Osteoblast (primary cell): Measurements from ENCODE around the gene CTRB2. TPM values are rescaled to one million over a fixed set of nuclear protein-coding genes. Genes with fewer than 3 reads are reported as not detected.

Experiments used
- DNase-seq: peaks from one replicate; pipeline ENCODE4 v3.0.0; 2011; ENCODE audit warnings: low spot score, mixed read lengths; ENCODE audit not compliant: insufficient read length; ENCODE audit errors: missing footprints
- H2AFZ ChIP-seq: 2 replicates; pipeline ENCODE4 v1.6.0; 2011; ENCODE audit warnings: mild to moderate bottlenecking, low read length
- H3K27ac ChIP-seq: 2 replicates; pipeline ENCODE4 v1.5.1; 2011; ENCODE audit warnings: mild to moderate bottlenecking, low read depth, low read length, moderate library complexity
- H3K27me3 ChIP-seq: 2 replicates; pipeline ENCODE4 v1.6.0; 2012; ENCODE audit warnings: mild to moderate bottlenecking, control low read depth, inconsistent platforms, low read length, moderate library complexity; ENCODE audit not compliant: insufficient read depth
- H3K36me3 ChIP-seq: 2 replicates; pipeline ENCODE4 v1.5.1; 2011; ENCODE audit warnings: mild to moderate bottlenecking, low read length, control low read depth, moderate library complexity; ENCODE audit not compliant: insufficient read depth
- H3K4me1 ChIP-seq: 2 replicates; pipeline ENCODE4 v1.5.1; 2011; ENCODE audit warnings: mild to moderate bottlenecking, low read length, control low read depth, moderate library complexity; ENCODE audit not compliant: insufficient read depth
- H3K4me2 ChIP-seq: 2 replicates; pipeline ENCODE4 v1.6.0; 2011; ENCODE audit warnings: mild to moderate bottlenecking, low read length; ENCODE audit not compliant: insufficient read depth
- H3K4me3 ChIP-seq: fragments of 200-600 bp; sonication (generic); 3 replicates; pipeline ENCODE4 v1.5.1; 2012; ENCODE audit warnings: mild to moderate bottlenecking, low read length, inconsistent platforms; ENCODE audit not compliant: insufficient read depth
- H3K79me2 ChIP-seq: 2 replicates; pipeline ENCODE4 v1.6.0; 2012; ENCODE audit warnings: mild to moderate bottlenecking, low read length, control low read depth, inconsistent platforms; ENCODE audit not compliant: insufficient read depth
- H3K9me3 ChIP-seq: 2 replicates; pipeline ENCODE4 v1.5.1; 2011; ENCODE audit warnings: low read depth, low read length, control low read depth
- H4K20me1 ChIP-seq: 2 replicates; pipeline ENCODE4 v1.6.0; 2012; ENCODE audit warnings: mild to moderate bottlenecking, low read length, control low read depth; ENCODE audit not compliant: insufficient read depth
- total RNA-seq: library from RNA; depleted of rRNA; stranded (reverse); fragments of >200 nt; gene quantifications from 2 replicates; pipeline ENCODE4 v1.2.3, GENCODE V29; 2012
- TF ChIP-seq, protein P1 (sequence below): IDR thresholded peaks from 2 replicates; pipeline ENCODE4 v1.5.1; 2011; ENCODE audit warnings: mild to moderate bottlenecking, low read depth, low read length, moderate library complexity; ENCODE audit errors: extremely low read depth

Gene CTRB2
- total RNA-seq, 1 donor = not detected

DNA sequence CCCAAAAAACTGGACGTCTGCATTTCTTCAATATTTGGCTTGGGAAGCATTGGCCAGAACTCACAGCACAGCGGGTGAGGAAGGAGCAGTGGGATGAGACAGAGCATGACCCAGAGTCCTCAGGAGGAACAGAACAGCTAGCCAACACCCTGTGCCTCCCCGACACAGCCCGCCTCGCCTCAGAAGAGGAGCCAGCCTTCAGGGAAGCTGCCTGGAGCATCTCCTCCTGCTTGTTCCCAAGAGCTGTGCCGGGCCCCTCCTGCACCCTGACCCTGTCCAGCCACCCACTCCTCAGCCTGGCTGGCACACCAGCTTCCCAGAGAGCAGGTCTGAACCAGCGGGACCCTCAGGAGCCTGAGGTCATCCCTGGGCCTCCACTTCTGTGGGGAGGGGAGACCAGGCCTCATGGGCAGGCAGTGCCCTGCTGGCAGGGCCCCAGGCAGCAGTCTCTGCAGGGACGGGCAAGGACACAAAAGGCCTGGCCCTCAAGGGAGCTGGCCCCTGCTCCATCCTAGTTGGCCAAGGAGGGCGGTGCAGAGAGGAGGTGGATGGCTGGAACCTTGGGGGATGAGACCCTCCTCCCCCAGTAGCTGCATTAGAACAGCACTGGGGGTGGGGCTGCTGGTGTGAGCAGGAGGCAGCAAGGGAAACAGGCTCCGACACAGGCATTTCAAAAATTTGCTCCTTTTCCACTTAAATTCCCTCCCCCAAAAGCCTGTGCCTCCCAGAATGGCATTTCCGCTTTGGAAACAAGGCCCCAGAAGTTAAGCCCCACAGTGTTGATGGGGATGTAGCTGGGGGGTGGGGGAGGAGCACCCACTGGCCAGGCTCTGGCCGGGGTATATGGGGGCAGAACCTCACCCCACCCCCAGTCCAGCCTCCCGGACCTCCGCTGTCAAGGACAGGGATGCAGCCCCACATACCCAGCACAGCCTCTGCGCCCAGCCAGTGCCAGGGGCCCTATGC lies 46.3 kb upstream of the CTRB2 start:
- peak; percentile 98 for DNase-seq

DNA sequence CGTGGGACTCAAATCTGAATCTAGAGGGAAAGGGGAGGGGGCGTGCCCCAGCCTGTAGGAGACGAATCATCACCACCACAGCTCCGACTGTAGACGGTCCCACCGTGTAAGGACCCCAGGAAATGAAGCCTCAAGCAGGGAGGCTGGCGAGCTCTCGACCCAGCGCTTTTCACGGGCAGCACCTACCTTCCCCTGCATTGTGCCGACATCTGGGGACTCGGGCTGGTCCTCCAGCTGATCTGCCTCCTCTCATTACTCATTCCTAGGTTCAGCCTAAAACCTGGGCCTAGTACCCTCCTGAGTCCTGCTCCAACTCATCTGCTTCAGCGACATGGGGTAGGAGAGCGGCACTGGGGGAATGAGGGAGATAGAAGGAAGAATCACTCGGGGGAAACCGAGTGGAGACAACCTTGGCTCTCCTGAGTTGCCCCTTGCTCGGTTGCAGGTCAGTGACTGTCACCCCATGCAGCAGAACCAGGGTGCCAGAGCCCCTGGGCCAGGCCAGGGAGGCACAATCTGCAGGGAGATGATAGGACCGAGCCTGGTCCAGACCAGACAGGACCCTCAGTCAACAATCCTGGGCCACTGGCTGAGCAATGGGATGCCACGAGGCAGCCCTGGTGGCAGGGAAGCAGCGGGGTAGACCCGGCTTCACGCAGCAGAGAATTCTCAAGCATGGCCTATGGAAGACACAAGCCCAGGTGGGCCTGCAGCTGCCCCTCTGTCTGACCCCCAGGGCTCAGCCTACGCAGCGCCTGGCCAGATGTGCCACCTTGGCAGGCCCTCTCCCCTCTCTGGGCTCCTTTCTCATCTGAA lies 45.3 kb upstream of the CTRB2 start:
- Histone ChIP-seq H3K36me3 (peaks cover 7% of the 10 kb centered on the region), H3K79me2 (peaks cover 95% of the 10 kb centered on the region), H4K20me1 (peaks cover 83% of the 10 kb centered on the region), H3K4me3 (peak overlapping the region; percentile 45), H3K27ac (peak overlapping the region; percentile 87), H2AFZ (no peak overlapping the region), H3K4me2 (peak overlapping the region; percentile 69), H3K9me3 (no peaks in the 10 kb centered on the region), H3K27me3 (no peaks in the 10 kb centered on the region), H3K4me1 (peaks cover 84% of the 10 kb centered on the region)
- peak; percentile 94 for DNase-seq
- TF ChIP-seq, protein P1, sequence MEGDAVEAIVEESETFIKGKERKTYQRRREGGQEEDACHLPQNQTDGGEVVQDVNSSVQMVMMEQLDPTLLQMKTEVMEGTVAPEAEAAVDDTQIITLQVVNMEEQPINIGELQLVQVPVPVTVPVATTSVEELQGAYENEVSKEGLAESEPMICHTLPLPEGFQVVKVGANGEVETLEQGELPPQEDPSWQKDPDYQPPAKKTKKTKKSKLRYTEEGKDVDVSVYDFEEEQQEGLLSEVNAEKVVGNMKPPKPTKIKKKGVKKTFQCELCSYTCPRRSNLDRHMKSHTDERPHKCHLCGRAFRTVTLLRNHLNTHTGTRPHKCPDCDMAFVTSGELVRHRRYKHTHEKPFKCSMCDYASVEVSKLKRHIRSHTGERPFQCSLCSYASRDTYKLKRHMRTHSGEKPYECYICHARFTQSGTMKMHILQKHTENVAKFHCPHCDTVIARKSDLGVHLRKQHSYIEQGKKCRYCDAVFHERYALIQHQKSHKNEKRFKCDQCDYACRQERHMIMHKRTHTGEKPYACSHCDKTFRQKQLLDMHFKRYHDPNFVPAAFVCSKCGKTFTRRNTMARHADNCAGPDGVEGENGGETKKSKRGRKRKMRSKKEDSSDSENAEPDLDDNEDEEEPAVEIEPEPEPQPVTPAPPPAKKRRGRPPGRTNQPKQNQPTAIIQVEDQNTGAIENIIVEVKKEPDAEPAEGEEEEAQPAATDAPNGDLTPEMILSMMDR = no peak

More for the DNA sequence above, 46.3 kb upstream of the CTRB2 start:
- Histone ChIP-seq H3K9me3 (no peaks in the 10 kb centered on the region), H2AFZ (no peak overlapping the region), H3K36me3 (peaks cover 4% of the 10 kb centered on the region), H4K20me1 (peaks cover 83% of the 10 kb centered on the region), H3K27ac (peak overlapping the region; percentile 87), H3K4me2 (peak overlapping the region; percentile 69), H3K4me1 (peaks cover 83% of the 10 kb centered on the region), H3K79me2 (peaks cover 95% of the 10 kb centered on the region), H3K27me3 (no peaks in the 10 kb centered on the region), H3K4me3 (peak overlapping the region; percentile 44)
- TF ChIP-seq, protein P1 = no peak

DNA sequence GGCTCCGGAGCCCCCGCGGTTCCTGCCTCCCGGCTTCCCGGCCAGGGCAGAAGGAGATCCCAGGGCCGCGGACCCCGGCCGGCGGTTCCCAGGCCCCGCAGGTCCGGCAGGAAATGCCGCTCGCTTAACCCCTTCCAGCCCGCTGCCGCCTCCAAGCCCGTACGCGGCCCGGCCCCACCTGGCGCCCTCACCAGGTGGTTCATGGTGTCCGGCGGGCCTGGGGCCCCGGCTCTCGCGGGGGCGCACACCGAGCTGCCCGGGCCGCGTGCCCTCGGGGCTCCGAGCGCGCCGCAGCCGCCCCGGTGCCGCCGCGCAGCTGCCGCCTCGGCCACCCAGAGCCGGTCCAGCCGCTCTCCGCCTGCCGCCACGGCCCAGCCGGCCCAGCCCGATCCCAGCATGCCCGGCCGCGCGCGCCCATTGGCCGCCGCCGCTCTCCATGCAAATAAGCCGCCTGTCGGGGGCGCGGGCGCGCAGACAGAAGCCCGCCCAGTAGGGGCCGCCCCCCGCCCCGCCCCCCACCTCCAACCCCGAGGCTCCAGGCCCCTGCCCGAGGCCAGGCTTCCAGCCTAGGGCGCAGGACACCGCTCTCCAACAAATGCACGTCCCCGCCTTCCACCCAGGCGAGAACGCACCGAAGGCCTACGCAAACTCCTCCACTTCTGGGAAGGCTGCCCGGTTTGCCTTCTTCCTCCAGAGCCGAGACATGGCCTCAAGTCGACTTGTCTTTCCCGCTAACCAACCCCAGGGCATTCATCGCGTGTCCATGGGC lies 44.5 kb upstream of the CTRB2 start, which contains the start of gene BCAR1:
Gene BCAR1, minus strand, starts transcription at position 345 of the 769 bp plus-strand sequence. Its CDS starts 142 bp downstream, at position 203.
- no peak within 1 kb of the TSS for H2AFZ ChIP-seq
- TF ChIP-seq, protein P1 = no peak
- H3K36me3 ChIP-seq = peaks cover 7% of the 10 kb centered on the region
- H3K79me2 ChIP-seq = peaks cover 95% of the 10 kb centered on the region
- H3K27me3 ChIP-seq = no peaks in the 10 kb centered on the region
- H3K27ac ChIP-seq = peak within 1 kb of the TSS; percentile 99
- H3K4me2 ChIP-seq = peak within 1 kb of the TSS; percentile 97
- H3K9me3 ChIP-seq = no peaks in the 10 kb centered on the region
- peaks cover 83% of the 10 kb centered on the region for H4K20me1 ChIP-seq
- peaks cover 85% of the 10 kb centered on the region for H3K4me1 ChIP-seq
- peak within 1 kb of the TSS; percentile 92 for H3K4me3 ChIP-seq
- DNase-seq = peak; percentile 99
